A673 (cell line): Measurements from ENCODE around the gene NXNL1. TPM values are rescaled to one million over a fixed set of nuclear protein-coding genes. Genes with fewer than 3 reads are reported as not detected.

Source experiments
- BruUV-seq: library from RNA; stranded (reverse); fragments of 400-500 nt; replicated peaks from 2 replicates; lab custom pipeline; 2021; lab: Mats Ljungman, UMichigan
- CTCF ChIA-PET: fragments of 300-600 bp; sonication (Branson Sonifier 250); formaldehyde crosslinking; loops from one replicate; lab custom pipeline; 2022; ENCODE audit warnings: antibody characterized with exemption; lab: Charles Lee
- POLR2A ChIA-PET: fragments of 300-600 bp; sonication (Branson Sonifier 250); formaldehyde crosslinking; loops from one replicate; lab custom pipeline; 2022; ENCODE audit warnings: antibody characterized with exemption; ENCODE audit not compliant: low non-redundant PET; lab: Charles Lee
- DNase-seq: peaks from one replicate; pipeline ENCODE4 v3.0.0-alpha.2; 2015; ENCODE audit warnings: low spot score
- H3K27ac ChIP-seq: fragments of 200-600 bp; sonication (generic); 2 replicates; pipeline ENCODE4 v1.5.1; 2016; ENCODE audit warnings: mixed run types, low read depth, mild to moderate bottlenecking, mixed read lengths, antibody characterized with exemption, low read length; ENCODE audit not compliant: poor library complexity, severe bottlenecking
- H3K27me3 ChIP-seq: fragments of 200-600 bp; sonication (generic); replicated peaks from 2 replicates; pipeline ENCODE4 v1.6.1; 2017; ENCODE audit warnings: mixed run types, low read depth, mild to moderate bottlenecking, mixed read lengths, antibody characterized with exemption, low read length; ENCODE audit not compliant: insufficient read depth, poor library complexity
- H3K36me3 ChIP-seq: fragments of 200-600 bp; sonication (generic); 2 replicates; pipeline ENCODE4 v1.6.1; 2016; ENCODE audit warnings: mixed run types, mild to moderate bottlenecking, mixed read lengths, antibody characterized with exemption, low read length; ENCODE audit not compliant: insufficient read depth, poor library complexity, severe bottlenecking
- H3K4me1 ChIP-seq: fragments of 200-600 bp; sonication (generic); 2 replicates; pipeline ENCODE4 v1.6.1; 2017; ENCODE audit warnings: mixed run types, mild to moderate bottlenecking, mixed read lengths, antibody characterized with exemption, low read length; ENCODE audit not compliant: insufficient read depth, poor library complexity, severe bottlenecking
- H3K4me3 ChIP-seq: fragments of 200-600 bp; sonication (generic); 2 replicates; pipeline ENCODE4 v1.5.1; 2016; ENCODE audit warnings: low read depth, mixed run types, mild to moderate bottlenecking, mixed read lengths, low read length; ENCODE audit not compliant: poor library complexity, severe bottlenecking
- H3K9me3 ChIP-seq: fragments of 200-600 bp; sonication (generic); 2 replicates; pipeline ENCODE4 v1.6.1; 2016; ENCODE audit warnings: mixed run types, low read depth, mild to moderate bottlenecking, mixed read lengths, antibody characterized with exemption, low read length; ENCODE audit not compliant: poor library complexity, severe bottlenecking
- EZH2 ChIP-seq: fragments of 200-600 bp; sonication (generic); IDR thresholded peaks from 2 replicates; pipeline ENCODE4 v1.6.1; 2017; ENCODE audit warnings: borderline replicate concordance, low read depth, mild to moderate bottlenecking, mixed read lengths, antibody characterized with exemption, low read length; ENCODE audit not compliant: poor library complexity, severe bottlenecking
- intact Hi-C: fragments of 100-400 bp; cut with micrococcal nuclease; formaldehyde crosslinking; loops from one replicate; pipeline ENCODE4 v1.10.0; 2022; ENCODE audit not compliant: unreplicated experiment
- total RNA-seq: library from RNA; stranded (reverse); gene quantifications from 2 replicates; pipeline ENCODE4 v1.2.3, GENCODE V29; 2021
- TF ChIP-seq, protein P1 (sequence below): fragments of 300-800, 200-600 bp; sonication (generic); conservative IDR thresholded peaks from 2 replicates; pipeline ENCODE4 v1.5.1; 2017; ENCODE audit warnings: low read depth, mild to moderate bottlenecking, antibody characterized with exemption, low read length, moderate library complexity, mixed read lengths

NXNL1 gene
- total RNA-seq, 1 experiment from 2014 or later: not detected

DNA sequence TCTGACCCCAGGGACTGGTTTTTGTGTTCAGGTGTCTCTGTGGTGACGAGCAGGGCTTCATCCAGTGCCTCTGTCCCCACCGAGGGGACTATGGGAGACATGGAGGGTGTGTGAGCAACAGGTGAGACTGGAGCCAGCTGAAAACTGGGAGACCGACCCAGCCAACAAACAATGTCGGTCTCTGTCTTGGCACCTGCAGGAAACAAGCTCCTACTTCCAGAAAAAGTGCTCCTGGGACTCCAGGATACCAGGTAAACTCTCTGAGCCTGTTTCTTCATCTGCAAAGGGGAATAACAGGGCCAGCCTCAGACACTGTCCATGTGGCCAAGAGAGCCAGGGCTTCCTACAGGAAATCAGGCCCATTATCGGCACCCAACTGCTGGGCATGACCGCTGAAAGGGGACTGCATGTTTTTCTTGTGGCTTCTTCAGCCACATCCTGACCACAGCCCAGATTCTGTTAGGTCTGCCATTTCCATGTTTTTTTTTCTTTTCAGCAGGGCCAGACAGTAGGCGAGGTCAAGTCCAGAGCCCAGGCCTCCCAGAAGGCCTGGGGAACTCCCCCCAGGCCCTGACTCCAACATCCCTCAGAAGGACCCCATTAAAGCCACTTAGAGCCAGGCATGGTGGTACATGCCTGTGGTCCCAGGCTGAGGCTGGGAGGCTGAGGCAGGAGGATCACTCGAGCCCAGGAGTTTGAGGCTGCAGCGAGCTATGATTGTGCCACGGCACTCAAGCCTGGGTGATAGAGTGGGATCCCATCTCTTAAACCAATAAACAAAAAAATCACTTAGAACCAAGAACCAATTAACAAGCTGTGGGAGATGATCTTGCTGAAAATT, 54.5 kb downstream of the NXNL1 start:
- CTCF ChIA-PET: no interaction called here
- BruUV-seq: no TSS peak
- TF ChIP-seq, protein P1, sequence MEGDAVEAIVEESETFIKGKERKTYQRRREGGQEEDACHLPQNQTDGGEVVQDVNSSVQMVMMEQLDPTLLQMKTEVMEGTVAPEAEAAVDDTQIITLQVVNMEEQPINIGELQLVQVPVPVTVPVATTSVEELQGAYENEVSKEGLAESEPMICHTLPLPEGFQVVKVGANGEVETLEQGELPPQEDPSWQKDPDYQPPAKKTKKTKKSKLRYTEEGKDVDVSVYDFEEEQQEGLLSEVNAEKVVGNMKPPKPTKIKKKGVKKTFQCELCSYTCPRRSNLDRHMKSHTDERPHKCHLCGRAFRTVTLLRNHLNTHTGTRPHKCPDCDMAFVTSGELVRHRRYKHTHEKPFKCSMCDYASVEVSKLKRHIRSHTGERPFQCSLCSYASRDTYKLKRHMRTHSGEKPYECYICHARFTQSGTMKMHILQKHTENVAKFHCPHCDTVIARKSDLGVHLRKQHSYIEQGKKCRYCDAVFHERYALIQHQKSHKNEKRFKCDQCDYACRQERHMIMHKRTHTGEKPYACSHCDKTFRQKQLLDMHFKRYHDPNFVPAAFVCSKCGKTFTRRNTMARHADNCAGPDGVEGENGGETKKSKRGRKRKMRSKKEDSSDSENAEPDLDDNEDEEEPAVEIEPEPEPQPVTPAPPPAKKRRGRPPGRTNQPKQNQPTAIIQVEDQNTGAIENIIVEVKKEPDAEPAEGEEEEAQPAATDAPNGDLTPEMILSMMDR: no peak
- no peak for TF ChIP-seq EZH2

More for the DNA sequence above, 54.5 kb downstream of the NXNL1 start:
- Histone ChIP-seq H3K27me3 (no peaks in the 10 kb centered on the region), H3K9me3 (no peaks in the 10 kb centered on the region), H3K27ac (peak overlapping the region; percentile 62), H3K4me3 (no peak overlapping the region), H3K4me1 (peaks cover 13% of the 10 kb centered on the region), H3K36me3 (no peaks in the 10 kb centered on the region)
- DNase-seq: no peak
- intact Hi-C loops: no loop called here
- POLR2A ChIA-PET: no interaction called here

Other genes starting within 250 kb of the NXNL1 start
- 32.1 and 33.2 TPM in 2 replicates for gene USE1, start 245.6 kb downstream of the NXNL1 start, total RNA-seq
- gene OCEL1, start 234.7 kb downstream of the NXNL1 start, total RNA-seq: 8.2 and 14.8 TPM in 2 replicates
- 26.3 and 32.9 TPM in 2 replicates for gene NR2F6, start 215.0 kb downstream of the NXNL1 start, total RNA-seq
- 0.61 TPM in 1 of 2 replicates, not detected in the other for gene USHBP1, start 196.2 kb downstream of the NXNL1 start, total RNA-seq
- 136 and 147 TPM in 2 replicates for gene BABAM1, start 193.5 kb downstream of the NXNL1 start, total RNA-seq
- 15.8 and 17.5 TPM in 2 replicates for gene ANKLE1, start 179.0 kb downstream of the NXNL1 start, total RNA-seq
- gene ABHD8, start 157.5 kb downstream of the NXNL1 start, total RNA-seq: 11.0 and 16.8 TPM in 2 replicates
- 91.8 and 93.1 TPM in 2 replicates for gene MRPL34, start 155.1 kb downstream of the NXNL1 start, total RNA-seq
- gene DDA1, start 151.4 kb downstream of the NXNL1 start, total RNA-seq: 67.2 and 68.5 TPM in 2 replicates
- gene ANO8, start 126.1 kb downstream of the NXNL1 start, total RNA-seq: 18.6 and 22.1 TPM in 2 replicates
- gene GTPBP3, start 123.4 kb downstream of the NXNL1 start, total RNA-seq: 51.5 and 53.2 TPM in 2 replicates
- gene PLVAP, start 83.6 kb downstream of the NXNL1 start, total RNA-seq: 0.24 TPM in 1 of 2 replicates, not detected in the other
- not detected in 2 replicates for gene CCDC194, start 66.7 kb downstream of the NXNL1 start, total RNA-seq
- 1.3 and 3.6 TPM in 2 replicates for gene BST2, start 55.3 kb downstream of the NXNL1 start, total RNA-seq
- 39.5 and 56.9 TPM in 2 replicates for gene MVB12A, start 40.9 kb downstream of the NXNL1 start, total RNA-seq
- gene TMEM221, start 12.3 kb downstream of the NXNL1 start, total RNA-seq: 0.31 TPM in 1 of 2 replicates, not detected in the other
- 3.0 and 6.9 TPM in 2 replicates for gene SLC27A1, start 9.6 kb upstream of the NXNL1 start, total RNA-seq
- 80.1 and 94.4 TPM in 2 replicates for gene PGLS, start 50.7 kb upstream of the NXNL1 start, total RNA-seq
- 91.3 and 93.5 TPM in 2 replicates for gene COLGALT1, start 94.7 kb upstream of the NXNL1 start, total RNA-seq
- 5.8 and 6.8 TPM in 2 replicates for gene UNC13A, start 227.4 kb upstream of the NXNL1 start, total RNA-seq